GM23338 (cell line): Measurements from ENCODE around the gene LPP. TPM values are rescaled to one million over a fixed set of nuclear protein-coding genes. Genes with fewer than 3 reads are reported as not detected.

ENCODE experiments used
- ATAC-seq: fragments of 200-7000 bp; cut with Tn5 transposase; 3 replicates; pipeline ENCODE4 v1.9.1; 2020
- DNase-seq: peaks from one replicate; pipeline ENCODE4 v3.0.0-alpha.2; 2015; ENCODE audit warnings: low spot score
- H2AFZ ChIP-seq: fragments of 200-600 bp; sonication (generic); 2 replicates; pipeline ENCODE4 v1.8.0; 2016; ENCODE audit warnings: antibody characterized with exemption, mild to moderate bottlenecking, moderate library complexity
- H3F3A ChIP-seq: fragments of 200-600 bp; sonication (generic); replicated peaks from 2 replicates; pipeline ENCODE4 v1.8.0; 2017; ENCODE audit warnings: antibody characterized with exemption, mixed run types, low read depth
- H3K27ac ChIP-seq: fragments of 200-600 bp; sonication (generic); 2 replicates; pipeline ENCODE4 v1.6.1; 2016; ENCODE audit warnings: low read depth
- H3K27me3 ChIP-seq: fragments of 200-600 bp; sonication (generic); 2 replicates; pipeline ENCODE4 v1.8.0; 2016; ENCODE audit warnings: mild to moderate bottlenecking, mixed run types, moderate library complexity; ENCODE audit not compliant: insufficient read depth
- H3K36me3 ChIP-seq: fragments of 200-600 bp; sonication (generic); 2 replicates; pipeline ENCODE4 v1.8.0; 2016; ENCODE audit warnings: mild to moderate bottlenecking; ENCODE audit not compliant: insufficient read depth
- H3K4me1 ChIP-seq: fragments of 200-600 bp; sonication (generic); 2 replicates; pipeline ENCODE4 v1.8.0; 2016; ENCODE audit warnings: mild to moderate bottlenecking, moderate library complexity; ENCODE audit not compliant: insufficient read depth
- H3K4me2 ChIP-seq: fragments of 200-600 bp; sonication (generic); 2 replicates; pipeline ENCODE4 v1.7.1; 2017; ENCODE audit warnings: mixed run types
- H3K4me3 ChIP-seq: fragments of 200-600 bp; sonication (generic); 2 replicates; pipeline ENCODE4 v1.6.1; 2016; ENCODE audit warnings: mixed run types
- H3K79me2 ChIP-seq: fragments of 200-600 bp; sonication (generic); replicated peaks from 2 replicates; pipeline ENCODE4 v1.8.0; 2017; ENCODE audit warnings: mild to moderate bottlenecking; ENCODE audit not compliant: insufficient read depth
- H3K9me2 ChIP-seq: fragments of 200-600 bp; sonication (generic); 2 replicates; pipeline ENCODE4 v1.8.0; 2017; ENCODE audit not compliant: insufficient read depth
- H4K20me1 ChIP-seq: fragments of 200-600 bp; sonication (generic); replicated peaks from 2 replicates; pipeline ENCODE4 v1.8.0; 2017; ENCODE audit warnings: mild to moderate bottlenecking; ENCODE audit not compliant: insufficient read depth
- H3K27ac Mint-ChIP-seq: 2 replicates; pipeline ENCODE4 v1.8.0; 2020; ENCODE audit warnings: inconsistent platforms, mild to moderate bottlenecking, moderate library complexity, mixed read lengths
- H3K27me3 Mint-ChIP-seq: 3 replicates; pipeline ENCODE4 v1.8.0; 2022; ENCODE audit warnings: low read depth, mild to moderate bottlenecking, moderate library complexity, mixed read lengths, inconsistent platforms; ENCODE audit not compliant: insufficient read depth, poor library complexity
- H3K36me3 Mint-ChIP-seq: 3 replicates; pipeline ENCODE4 v1.8.0; 2021; ENCODE audit warnings: low read depth, mild to moderate bottlenecking, inconsistent platforms, moderate library complexity, mixed read lengths
- H3K4me1 Mint-ChIP-seq: 3 replicates; pipeline ENCODE4 v1.8.0; 2020; ENCODE audit warnings: mild to moderate bottlenecking, inconsistent platforms, mixed read lengths
- H3K4me3 Mint-ChIP-seq: 3 replicates; pipeline ENCODE4 v1.8.0; 2021; ENCODE audit warnings: moderate library complexity, mild to moderate bottlenecking, inconsistent platforms, mixed read lengths
- H3K9me3 Mint-ChIP-seq: 3 replicates; pipeline ENCODE4 v1.8.0; 2020; ENCODE audit warnings: moderate library complexity, mild to moderate bottlenecking, inconsistent platforms, mixed read lengths
- CREB1 ChIP-seq: fragments of 250-450 bp; sonication (Bioruptor Pico); IDR thresholded peaks from 2 replicates; pipeline ENCODE4 v1.5.0; 2020; ENCODE audit warnings: low read depth, mild to moderate bottlenecking, moderate library complexity
- EZH2 ChIP-seq: fragments of 200-600 bp; sonication (generic); IDR thresholded peaks from one replicate; pipeline ENCODE4 v1.8.0; 2017; ENCODE audit warnings: antibody characterized with exemption, mild to moderate bottlenecking, low read depth; ENCODE audit not compliant: unreplicated experiment
- EZH2phosphoT487 ChIP-seq: fragments of 200-600 bp; sonication (generic); IDR thresholded peaks from one replicate; pipeline ENCODE4 v1.8.1; 2018; ENCODE audit warnings: antibody characterized with exemption; ENCODE audit not compliant: unreplicated experiment
- JUNB ChIP-seq: IDR thresholded peaks from one replicate; pipeline ENCODE4 v1.6.1; 2016; ENCODE audit warnings: antibody characterized with exemption; ENCODE audit not compliant: unreplicated experiment
- NANOG ChIP-seq: IDR thresholded peaks from 2 replicates; pipeline ENCODE4 v1.6.1; 2016; ENCODE audit warnings: antibody characterized with exemption, borderline replicate concordance
- POLR2AphosphoS5 ChIP-seq: IDR thresholded peaks from 2 replicates; pipeline ENCODE4 v1.6.1; 2016; ENCODE audit warnings: antibody characterized with exemption, low read depth
- STAT1 ChIP-seq: IDR thresholded peaks from one replicate; pipeline ENCODE4 v1.6.1; 2016; ENCODE audit warnings: antibody characterized with exemption; ENCODE audit not compliant: unreplicated experiment
- ZNF114 ChIP-seq: fragments of 250-450 bp; sonication (Bioruptor Pico); IDR thresholded peaks from 2 replicates; pipeline ENCODE4 v1.5.0; 2020; ENCODE audit warnings: mild to moderate bottlenecking, moderate library complexity
- ZNF331 ChIP-seq: fragments of 250-450 bp; sonication (Bioruptor Pico); IDR thresholded peaks from 2 replicates; pipeline ENCODE4 v1.5.0; 2020; ENCODE audit warnings: low read depth, mild to moderate bottlenecking, moderate library complexity
- polyA plus RNA-seq: library from polyadenylated mRNA; unstranded; fragments of >200 nt; fragmentation: Nextera tagmentation; extraction: Ambion mirVana; gene quantifications from 2 replicates; pipeline ENCODE4 v1.2.1, GENCODE V29; 2016
- total RNA-seq: library from RNA; depleted of rRNA; stranded (reverse); fragments of >200 nt; shearing (Covaris generic); gene quantifications from 2 replicates; pipeline ENCODE4 v1.2.3, GENCODE V29; 2014
- TF ChIP-seq, protein P1 (sequence below): IDR thresholded peaks from one replicate; pipeline ENCODE4 v1.6.1; 2018; ENCODE audit warnings: antibody characterized with exemption; ENCODE audit not compliant: unreplicated experiment
- TF ChIP-seq, protein P2 (sequence below), 2 experiments: fragments of 200-600 bp in 1 of 2; sonication (generic) in 1 of 2; conservative IDR thresholded peaks; 2 replicates each; pipeline versions ENCODE4 v1.5.1 to v1.6.1; 2016 to 2017; ENCODE audit warnings: antibody characterized with exemption in 2 of 2, low read depth in 2 of 2, mild to moderate bottlenecking in 2 of 2, moderate library complexity in 1 of 2
- TF ChIP-seq, protein P3 (sequence below): IDR thresholded peaks from 2 replicates; pipeline ENCODE4 v1.6.1; 2016; ENCODE audit warnings: antibody characterized with exemption

LPP gene
- total and polyA plus RNA-seq, 2 experiments from 2014 or later: 23.0 to 35.2 TPM

DNA sequence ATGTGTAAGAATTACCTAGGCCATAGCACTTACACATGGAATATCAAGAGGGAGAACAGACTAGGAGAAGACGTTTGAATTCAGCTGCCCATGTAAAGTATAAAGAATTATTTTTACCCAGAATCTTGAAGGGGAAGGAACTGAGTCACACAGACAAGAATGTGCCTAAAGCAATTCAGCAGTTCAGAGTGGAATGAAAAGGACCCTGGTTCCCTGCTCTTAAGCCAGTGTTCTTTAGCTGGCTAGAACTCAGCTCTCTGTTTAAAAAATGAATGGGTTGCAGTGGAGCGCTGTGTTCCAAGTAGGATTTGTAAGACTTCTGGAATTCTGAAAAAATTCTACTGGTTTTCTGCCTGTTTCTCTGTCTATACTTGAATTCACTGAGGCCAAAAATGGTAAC, 440.2 kb downstream of the LPP start (continued):
- TF ChIP-seq, protein P1, sequence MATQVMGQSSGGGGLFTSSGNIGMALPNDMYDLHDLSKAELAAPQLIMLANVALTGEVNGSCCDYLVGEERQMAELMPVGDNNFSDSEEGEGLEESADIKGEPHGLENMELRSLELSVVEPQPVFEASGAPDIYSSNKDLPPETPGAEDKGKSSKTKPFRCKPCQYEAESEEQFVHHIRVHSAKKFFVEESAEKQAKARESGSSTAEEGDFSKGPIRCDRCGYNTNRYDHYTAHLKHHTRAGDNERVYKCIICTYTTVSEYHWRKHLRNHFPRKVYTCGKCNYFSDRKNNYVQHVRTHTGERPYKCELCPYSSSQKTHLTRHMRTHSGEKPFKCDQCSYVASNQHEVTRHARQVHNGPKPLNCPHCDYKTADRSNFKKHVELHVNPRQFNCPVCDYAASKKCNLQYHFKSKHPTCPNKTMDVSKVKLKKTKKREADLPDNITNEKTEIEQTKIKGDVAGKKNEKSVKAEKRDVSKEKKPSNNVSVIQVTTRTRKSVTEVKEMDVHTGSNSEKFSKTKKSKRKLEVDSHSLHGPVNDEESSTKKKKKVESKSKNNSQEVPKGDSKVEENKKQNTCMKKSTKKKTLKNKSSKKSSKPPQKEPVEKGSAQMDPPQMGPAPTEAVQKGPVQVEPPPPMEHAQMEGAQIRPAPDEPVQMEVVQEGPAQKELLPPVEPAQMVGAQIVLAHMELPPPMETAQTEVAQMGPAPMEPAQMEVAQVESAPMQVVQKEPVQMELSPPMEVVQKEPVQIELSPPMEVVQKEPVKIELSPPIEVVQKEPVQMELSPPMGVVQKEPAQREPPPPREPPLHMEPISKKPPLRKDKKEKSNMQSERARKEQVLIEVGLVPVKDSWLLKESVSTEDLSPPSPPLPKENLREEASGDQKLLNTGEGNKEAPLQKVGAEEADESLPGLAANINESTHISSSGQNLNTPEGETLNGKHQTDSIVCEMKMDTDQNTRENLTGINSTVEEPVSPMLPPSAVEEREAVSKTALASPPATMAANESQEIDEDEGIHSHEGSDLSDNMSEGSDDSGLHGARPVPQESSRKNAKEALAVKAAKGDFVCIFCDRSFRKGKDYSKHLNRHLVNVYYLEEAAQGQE: no peak
- TF ChIP-seq NANOG (no peak), JUNB (no peak)
- TF ChIP-seq, protein P2, sequence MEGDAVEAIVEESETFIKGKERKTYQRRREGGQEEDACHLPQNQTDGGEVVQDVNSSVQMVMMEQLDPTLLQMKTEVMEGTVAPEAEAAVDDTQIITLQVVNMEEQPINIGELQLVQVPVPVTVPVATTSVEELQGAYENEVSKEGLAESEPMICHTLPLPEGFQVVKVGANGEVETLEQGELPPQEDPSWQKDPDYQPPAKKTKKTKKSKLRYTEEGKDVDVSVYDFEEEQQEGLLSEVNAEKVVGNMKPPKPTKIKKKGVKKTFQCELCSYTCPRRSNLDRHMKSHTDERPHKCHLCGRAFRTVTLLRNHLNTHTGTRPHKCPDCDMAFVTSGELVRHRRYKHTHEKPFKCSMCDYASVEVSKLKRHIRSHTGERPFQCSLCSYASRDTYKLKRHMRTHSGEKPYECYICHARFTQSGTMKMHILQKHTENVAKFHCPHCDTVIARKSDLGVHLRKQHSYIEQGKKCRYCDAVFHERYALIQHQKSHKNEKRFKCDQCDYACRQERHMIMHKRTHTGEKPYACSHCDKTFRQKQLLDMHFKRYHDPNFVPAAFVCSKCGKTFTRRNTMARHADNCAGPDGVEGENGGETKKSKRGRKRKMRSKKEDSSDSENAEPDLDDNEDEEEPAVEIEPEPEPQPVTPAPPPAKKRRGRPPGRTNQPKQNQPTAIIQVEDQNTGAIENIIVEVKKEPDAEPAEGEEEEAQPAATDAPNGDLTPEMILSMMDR (conservative IDR thresholded peaks at IDR 0.05; ENCODE audit: low read depth in 2 of 2): no peak
- TF ChIP-seq, protein P3, sequence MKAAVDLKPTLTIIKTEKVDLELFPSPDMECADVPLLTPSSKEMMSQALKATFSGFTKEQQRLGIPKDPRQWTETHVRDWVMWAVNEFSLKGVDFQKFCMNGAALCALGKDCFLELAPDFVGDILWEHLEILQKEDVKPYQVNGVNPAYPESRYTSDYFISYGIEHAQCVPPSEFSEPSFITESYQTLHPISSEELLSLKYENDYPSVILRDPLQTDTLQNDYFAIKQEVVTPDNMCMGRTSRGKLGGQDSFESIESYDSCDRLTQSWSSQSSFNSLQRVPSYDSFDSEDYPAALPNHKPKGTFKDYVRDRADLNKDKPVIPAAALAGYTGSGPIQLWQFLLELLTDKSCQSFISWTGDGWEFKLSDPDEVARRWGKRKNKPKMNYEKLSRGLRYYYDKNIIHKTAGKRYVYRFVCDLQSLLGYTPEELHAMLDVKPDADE: no peak

DNA sequence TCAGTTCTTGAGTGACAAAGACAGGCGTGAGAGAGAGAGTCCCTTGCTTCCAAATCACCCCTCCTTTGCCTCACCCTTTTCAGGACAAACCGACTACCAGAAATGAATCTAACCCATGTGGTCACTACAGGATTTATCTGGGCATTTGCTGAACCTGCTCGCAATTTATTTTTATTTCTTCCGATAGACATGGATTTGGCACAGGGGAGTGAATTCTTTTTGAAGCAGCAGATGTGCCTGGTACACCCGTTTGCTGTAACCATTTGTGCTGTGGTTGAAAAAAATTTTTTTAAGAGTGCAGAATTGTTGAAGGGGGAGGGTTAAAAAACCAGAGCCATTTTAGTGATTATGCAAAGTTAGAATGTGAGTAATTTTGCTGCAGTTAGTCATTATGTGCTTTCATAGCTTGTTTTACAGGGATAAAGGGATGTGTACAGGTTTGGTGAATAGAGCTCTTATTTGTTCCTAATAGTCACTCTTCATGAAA, 442.0 kb downstream of the LPP start:
- no peak overlapping the region for H3K27ac ChIP-seq
- no peak for ATAC-seq
- H3K9me2 ChIP-seq: no peaks in the 10 kb centered on the region
- H3K9me3 Mint-ChIP-seq: no peaks in the 10 kb centered on the region
- no peaks in the 10 kb centered on the region for H3K4me1 ChIP-seq
- no peak overlapping the region for H3K4me2 ChIP-seq
- no peaks in the 10 kb centered on the region for H4K20me1 ChIP-seq
- no peaks in the 10 kb centered on the region for H3K36me3 ChIP-seq
- no peak for DNase-seq
- H3K27me3 Mint-ChIP-seq: no peaks in the 10 kb centered on the region
- no peaks in the 10 kb centered on the region for H3K27me3 ChIP-seq
- H2AFZ ChIP-seq: no peak overlapping the region
- TF ChIP-seq JUNB (no peak), ZNF331 (CRISPR knock-in tag) (no peak), NANOG (no peak), EZH2 (no peak), CREB1 (no peak), POLR2AphosphoS5 (no peak), STAT1 (no peak), EZH2phosphoT487 (no peak), ZNF114 (CRISPR knock-in tag) (no peak)
- H3K4me3 ChIP-seq: no peak overlapping the region
- H3F3A ChIP-seq: no peaks in the 10 kb centered on the region
- H3K36me3 Mint-ChIP-seq: no peaks in the 10 kb centered on the region
- no peak overlapping the region for H3K4me3 Mint-ChIP-seq
- H3K79me2 ChIP-seq: no peaks in the 10 kb centered on the region
- H3K27ac Mint-ChIP-seq: no peak overlapping the region
- H3K4me1 Mint-ChIP-seq: no peaks in the 10 kb centered on the region
